HepG2 (cell line): ENCODE measurements around the gene STK24. TPM values are rescaled to one million over a fixed set of nuclear protein-coding genes. Genes with fewer than 3 reads are reported as not detected.

Experiments used
- AKNA ChIP-seq: sonication (generic); formaldehyde crosslinking; IDR thresholded peaks from 2 replicates; pipeline ENCODE4 v1.4.0; 2020; ENCODE audit warnings: missing genetic modification reagents, borderline replicate concordance
- ATF7 ChIP-seq, 2 experiments: fragments of 450-650 bp in 1 of 2; sonication (generic) in 1 of 2; formaldehyde crosslinking in 1 of 2; IDR thresholded peaks; 2 replicates each; pipeline versions ENCODE4 v1.4.0 to v1.6.1; 2016 to 2020; ENCODE audit warnings: antibody characterized with exemption in 1 of 2, mild to moderate bottlenecking in 1 of 2, missing genetic modification reagents in 1 of 2
- ELF4 ChIP-seq: sonication (generic); formaldehyde crosslinking; IDR thresholded peaks from 2 replicates; pipeline ENCODE4 v1.5.0; 2020; ENCODE audit warnings: missing genetic modification reagents, mild to moderate bottlenecking, moderate library complexity, borderline replicate concordance
- ETS1 ChIP-seq: sonication (generic); formaldehyde crosslinking; IDR thresholded peaks from 2 replicates; pipeline ENCODE4 v1.4.0; 2020; ENCODE audit warnings: missing genetic modification reagents
- KLF6 ChIP-seq: IDR thresholded peaks from 2 replicates; pipeline ENCODE4 v1.8.0; 2016; ENCODE audit warnings: missing biosample characterization, missing genetic modification reagents
- NKX3-1 ChIP-seq: sonication (generic); formaldehyde crosslinking; IDR thresholded peaks from 2 replicates; pipeline ENCODE4 v1.5.0; 2020; ENCODE audit warnings: missing genetic modification reagents
- PAX8 ChIP-seq: sonication (generic); formaldehyde crosslinking; IDR thresholded peaks from 2 replicates; pipeline ENCODE4 v1.8.0; 2022; ENCODE audit warnings: mild to moderate bottlenecking, missing genetic modification reagents, borderline replicate concordance
- POLR2A ChIP-seq, 2 experiments: IDR thresholded peaks; 2 replicates each; pipeline ENCODE4 v1.6.1; 2011; ENCODE audit warnings: low read depth in 2 of 2, low read length in 2 of 2, mild to moderate bottlenecking in 1 of 2, moderate library complexity in 1 of 2; ENCODE audit not compliant: insufficient read depth in 1 of 2
- TFAP4 ChIP-seq: sonication (generic); IDR thresholded peaks from 2 replicates; pipeline ENCODE4 v1.6.1; 2016; ENCODE audit warnings: low read depth, borderline replicate concordance
- TGIF2 ChIP-seq: IDR thresholded peaks from 2 replicates; pipeline ENCODE4 v1.6.1; 2016; ENCODE audit warnings: control low read depth, missing compliant biosample characterization
- ZNF230 ChIP-seq: sonication (generic); formaldehyde crosslinking; IDR thresholded peaks from 2 replicates; pipeline ENCODE4 v1.4.0; 2020; ENCODE audit warnings: mild to moderate bottlenecking, missing genetic modification reagents
- ZNF24 ChIP-seq: fragments of 450-650 bp; IDR thresholded peaks from 2 replicates; pipeline ENCODE4 v1.6.1; 2017; ENCODE audit warnings: antibody characterized with exemption, mild to moderate bottlenecking
- ZNF282 ChIP-seq: fragments of 450-650 bp; IDR thresholded peaks from 2 replicates; pipeline ENCODE4 v1.6.1; 2018; ENCODE audit not compliant: partially characterized antibody
- ZNF329 ChIP-seq: sonication (generic); formaldehyde crosslinking; IDR thresholded peaks from 2 replicates; pipeline ENCODE4 v1.9.0; 2021; ENCODE audit warnings: low read depth, mild to moderate bottlenecking, missing genetic modification reagents
- ZNF34 ChIP-seq: sonication (generic); formaldehyde crosslinking; IDR thresholded peaks from 2 replicates; pipeline ENCODE4 v1.4.0; 2020; ENCODE audit warnings: mild to moderate bottlenecking, missing genetic modification reagents, borderline replicate concordance
- ZNF432 ChIP-seq: sonication (generic); formaldehyde crosslinking; IDR thresholded peaks from 2 replicates; pipeline ENCODE4 v1.5.0; 2020; ENCODE audit warnings: missing genetic modification reagents, mild to moderate bottlenecking, borderline replicate concordance
- ZNF460 ChIP-seq: sonication (generic); formaldehyde crosslinking; IDR thresholded peaks from 2 replicates; pipeline ENCODE4 v1.5.1; 2020; ENCODE audit warnings: missing genetic modification reagents, mild to moderate bottlenecking, borderline replicate concordance
- ZNF556 ChIP-seq: sonication (generic); formaldehyde crosslinking; IDR thresholded peaks from 2 replicates; pipeline ENCODE4 v1.4.0; 2020; ENCODE audit warnings: mild to moderate bottlenecking, missing genetic modification reagents, borderline replicate concordance
- ZNF720 ChIP-seq: sonication (generic); formaldehyde crosslinking; IDR thresholded peaks from 2 replicates; pipeline ENCODE4 v1.4.0; 2020; ENCODE audit warnings: missing genetic modification reagents
- ZNF75D ChIP-seq: sonication (generic); formaldehyde crosslinking; IDR thresholded peaks from 2 replicates; pipeline ENCODE4 v1.8.1; 2023; ENCODE audit warnings: missing genetic modification reagents, mild to moderate bottlenecking, borderline replicate concordance
- ZNF782 ChIP-seq: sonication (generic); formaldehyde crosslinking; IDR thresholded peaks from 2 replicates; pipeline ENCODE4 v1.4.0; 2020; ENCODE audit warnings: missing genetic modification reagents, mild to moderate bottlenecking, borderline replicate concordance
- ZSCAN12 ChIP-seq: sonication (generic); formaldehyde crosslinking; IDR thresholded peaks from 2 replicates; pipeline ENCODE4 v1.9.0; 2021; ENCODE audit warnings: mild to moderate bottlenecking, missing genetic modification reagents
- ZSCAN29 ChIP-seq: sonication (generic); formaldehyde crosslinking; conservative IDR thresholded peaks from 2 replicates; pipeline ENCODE4 v1.4.0; 2020; ENCODE audit warnings: mild to moderate bottlenecking, missing genetic modification reagents
- polyA plus RNA-seq, 8 experiments: library from polyadenylated mRNA; depleted of rRNA in 3 of 8; stranded (reverse) in 7 of 8; unstranded in 1 of 8; fragments of >200 nt; fragmentation: Illumina TruSeq in 4 of 8; extraction: Trizol in 4 of 8; gene quantifications; 2 replicates each; pipeline versions ENCODE4 v1.2.1 to v1.2.3, GENCODE V29; 2011 to 2016; ENCODE audit warnings: low read depth in 4 of 8, missing spikeins in 1 of 8, mixed read lengths in 1 of 8; ENCODE audit not compliant: insufficient read depth in 1 of 8
- total RNA-seq, 5 experiments: library from RNA; depleted of rRNA; stranded (reverse); fragments of >200 nt; fragmentation: Illumina TruSeq; extraction: Trizol; gene quantifications; 2 replicates each; pipeline ENCODE4 v1.2.3, GENCODE V29; 2016; ENCODE audit warnings: low read depth in 1 of 5

The STK24 gene
- total and polyA plus RNA-seq, 2 of the 13 experiments (the other 11 are each of a cell fraction or from before 2014, with no cell fraction given): 51.3 to 73.0 TPM

- TF ChIP-seq ZNF782 (CRISPR knock-in tag): no peak
- TF ChIP-seq PAX8 (CRISPR knock-in tag): 0 out of 2 replicates have a peak, but pooled peaks have one; percentile 24
- TF ChIP-seq ZNF460 (CRISPR knock-in tag): no peak
- TF ChIP-seq AKNA (CRISPR knock-in tag): no peak
- no peak for TF ChIP-seq ZNF24
- no peak for TF ChIP-seq ATF7 (IDR thresholded peaks at IDR 0.05)
- TF ChIP-seq ATF7 (CRISPR knock-in tag; IDR thresholded peaks at IDR 0.05): 0 out of 2 replicates have a peak, but pooled peaks have one; percentile 21
- TF ChIP-seq ZNF720 (CRISPR knock-in tag): no peak
- no peak for TF ChIP-seq ZSCAN12 (CRISPR knock-in tag)
- TF ChIP-seq ZNF282: no peak
- TF ChIP-seq TGIF2 (CRISPR knock-in tag): no peak
- no peak for TF ChIP-seq ZNF432 (CRISPR knock-in tag)
- 0 out of 2 replicates have a peak, but pooled peaks have one; percentile 6 for TF ChIP-seq ETS1
- peak; percentile 61; the same call in 1 of the 2 replicates for TF ChIP-seq ELF4 (CRISPR knock-in tag)
- no peak for TF ChIP-seq ZNF34 (CRISPR knock-in tag)
- TF ChIP-seq TFAP4: no peak
- 0 out of 2 replicates have a peak, but pooled peaks have one; percentile 5 for TF ChIP-seq NKX3-1
- TF ChIP-seq ZNF329 (CRISPR knock-in tag): no peak
- no peak for TF ChIP-seq ZNF75D (CRISPR knock-in tag)
- 0 out of 2 replicates have a peak, but pooled peaks have one; percentile 17 for TF ChIP-seq ZNF230 (CRISPR knock-in tag)
- 0 out of 2 replicates have a peak, but pooled peaks have one; percentile 4 for TF ChIP-seq ZNF556 (CRISPR knock-in tag)
- no peak for TF ChIP-seq POLR2A (IDR thresholded peaks at IDR 0.05; ENCODE audit: insufficient read depth in 1 of 2, low read depth in 2 of 2, low read length in 2 of 2)
- no peak for TF ChIP-seq KLF6
- 0 out of 2 replicates have a peak, but pooled peaks have one; percentile 38 for TF ChIP-seq ZSCAN29 (CRISPR knock-in tag)
These were observed 70.6 kb downstream of the STK24 start (continued) for GRCh38 chr13:98506322-98506721.
